Osteocyte (in vitro differentiated cells): ENCODE results near the gene SELENOT. TPM values are rescaled to one million over a fixed set of nuclear protein-coding genes. Genes with fewer than 3 reads are reported as not detected.

Experiments
- DNase-seq: peaks from one replicate; pipeline ENCODE4 v3.0.0; 2021; ENCODE audit warnings: mixed read lengths; ENCODE audit not compliant: unreplicated experiment; ENCODE audit errors: extremely low spot score
- H3K27ac Mint-ChIP-seq: one replicate; pipeline ENCODE4 v1.8.0; 2021; ENCODE audit warnings: mild to moderate bottlenecking, mixed read lengths; ENCODE audit not compliant: unreplicated experiment
- H3K27me3 Mint-ChIP-seq: one replicate; pipeline ENCODE4 v1.8.0; 2021; ENCODE audit warnings: mixed read lengths; ENCODE audit not compliant: unreplicated experiment
- H3K36me3 Mint-ChIP-seq: one replicate; pipeline ENCODE4 v1.8.0; 2021; ENCODE audit warnings: mixed read lengths; ENCODE audit not compliant: unreplicated experiment
- H3K4me1 Mint-ChIP-seq: one replicate; pipeline ENCODE4 v1.8.0; 2021; ENCODE audit warnings: mixed read lengths; ENCODE audit not compliant: unreplicated experiment
- H3K4me3 Mint-ChIP-seq: one replicate; pipeline ENCODE4 v1.8.0; 2021; ENCODE audit warnings: mild to moderate bottlenecking, moderate library complexity, mixed read lengths; ENCODE audit not compliant: unreplicated experiment
- H3K9me3 Mint-ChIP-seq: one replicate; pipeline ENCODE4 v1.8.0; 2021; ENCODE audit warnings: mixed read lengths; ENCODE audit not compliant: unreplicated experiment
- CTCF ChIP-seq: fragments of 200-600 bp; sonication (generic); IDR thresholded peaks from 2 replicates; pipeline ENCODE4 v1.5.0; 2021; ENCODE audit warnings: antibody characterized with exemption, mild to moderate bottlenecking, moderate library complexity
- total RNA-seq: library from RNA; stranded (reverse); gene quantifications from 2 replicates; pipeline ENCODE4 v1.2.1, GENCODE V29; 2021

The SELENOT gene
- total RNA-seq, 1 donor from 2014 or later = 76.1 TPM

DNA sequence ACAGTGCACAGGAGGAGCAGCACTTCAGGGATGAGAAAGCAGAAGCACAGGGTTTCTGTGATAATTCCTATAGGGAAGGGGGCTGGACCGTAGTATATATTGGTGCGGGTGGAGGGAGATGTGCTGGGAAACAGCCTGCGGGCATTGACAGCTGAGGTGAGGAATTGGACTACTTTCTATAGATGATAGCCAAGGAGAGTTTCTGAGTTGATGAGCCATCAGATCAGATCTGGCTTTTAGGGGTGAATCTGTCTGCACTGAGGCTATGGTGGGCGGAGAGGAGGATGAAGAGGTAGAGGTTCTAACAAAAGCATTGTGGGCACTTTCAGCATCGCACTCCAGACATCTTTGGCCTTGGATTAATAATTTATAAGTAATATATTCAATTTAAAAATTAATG lies 33.1 kb downstream of the SELENOT start:
- peaks cover 24% of the 10 kb centered on the region for H3K4me1 Mint-ChIP-seq
- H3K27me3 Mint-ChIP-seq = no peaks in the 10 kb centered on the region
- H3K9me3 Mint-ChIP-seq = no peaks in the 10 kb centered on the region
- no peak for DNase-seq
- peaks cover 9% of the 10 kb centered on the region for H3K36me3 Mint-ChIP-seq
- no peak for TF ChIP-seq CTCF
- no peak overlapping the region for H3K27ac Mint-ChIP-seq
- no peak overlapping the region for H3K4me3 Mint-ChIP-seq

- peaks cover 4% of the 10 kb centered on the region for H3K27me3 Mint-ChIP-seq
- H3K36me3 Mint-ChIP-seq = peaks cover under 1% of the 10 kb centered on the region
- TF ChIP-seq CTCF = no peak
These were observed 36.1 kb downstream of the SELENOT start for GRCh38 chr3:150639262-150639661.

DNA sequence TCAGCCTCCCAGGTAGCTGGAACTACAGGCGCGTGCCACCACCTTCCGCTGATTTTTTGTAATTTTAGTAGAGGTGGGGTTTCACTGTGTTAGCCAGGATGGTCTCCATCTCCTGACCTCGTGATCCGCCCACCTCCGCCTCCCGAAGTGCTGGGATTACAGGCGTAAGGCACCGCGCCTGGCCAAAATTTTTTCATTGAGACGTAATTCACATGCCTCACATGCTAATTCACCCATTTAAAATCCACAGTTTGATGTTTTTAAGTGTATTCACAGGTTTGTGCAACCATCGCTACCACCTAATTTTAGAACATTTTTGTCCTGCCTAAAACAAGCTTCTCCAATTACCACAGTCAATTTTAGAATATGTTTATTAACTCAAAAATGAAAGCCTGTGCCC lies 37.1 kb downstream of the SELENOT start:
- no peak for DNase-seq
- peaks cover 7% of the 10 kb centered on the region for H3K4me1 Mint-ChIP-seq
- no peak overlapping the region for H3K4me3 Mint-ChIP-seq
- peaks cover 4% of the 10 kb centered on the region for H3K27me3 Mint-ChIP-seq
- no peak for TF ChIP-seq CTCF
- H3K36me3 Mint-ChIP-seq = no peaks in the 10 kb centered on the region
- no peaks in the 10 kb centered on the region for H3K9me3 Mint-ChIP-seq
- H3K27ac Mint-ChIP-seq = no peak overlapping the region

More at GRCh38 chr3:150639262-150639661, 36.1 kb downstream of the SELENOT start:
- no peaks in the 10 kb centered on the region for H3K9me3 Mint-ChIP-seq
- no peak overlapping the region for H3K27ac Mint-ChIP-seq
- H3K4me3 Mint-ChIP-seq = no peak overlapping the region
- no peak for DNase-seq
- peaks cover 15% of the 10 kb centered on the region for H3K4me1 Mint-ChIP-seq

DNA sequence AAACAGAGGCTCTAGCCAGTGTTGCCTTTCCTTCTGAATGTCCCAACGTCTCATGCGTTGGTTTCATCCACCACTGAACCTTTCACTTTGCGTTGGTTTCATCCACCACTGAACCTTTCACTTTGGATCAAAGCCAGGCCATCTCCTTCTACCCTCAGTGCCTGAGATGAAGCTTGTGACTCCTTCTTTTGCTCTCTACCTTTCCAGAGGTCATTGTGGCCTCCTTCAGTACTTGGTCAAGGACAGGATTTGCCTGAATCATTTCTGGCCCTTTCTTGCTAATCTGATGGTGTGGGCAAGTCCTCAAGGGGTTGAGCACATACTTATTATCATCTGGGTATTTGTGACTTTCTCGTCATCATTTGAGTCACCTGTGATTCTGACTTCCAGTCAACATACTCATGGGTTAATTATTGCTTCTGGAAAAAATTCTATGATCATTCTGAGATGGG lies 50.0 kb downstream of the SELENOT start:
- Mint-ChIP-seq H3K27ac (no peak overlapping the region), H3K36me3 (no peaks in the 10 kb centered on the region), H3K9me3 (no peaks in the 10 kb centered on the region), H3K4me1 (peaks cover 19% of the 10 kb centered on the region), H3K4me3 (no peak overlapping the region), H3K27me3 (peaks cover 5% of the 10 kb centered on the region)
- no peak for DNase-seq
- TF ChIP-seq CTCF = no peak

DNA sequence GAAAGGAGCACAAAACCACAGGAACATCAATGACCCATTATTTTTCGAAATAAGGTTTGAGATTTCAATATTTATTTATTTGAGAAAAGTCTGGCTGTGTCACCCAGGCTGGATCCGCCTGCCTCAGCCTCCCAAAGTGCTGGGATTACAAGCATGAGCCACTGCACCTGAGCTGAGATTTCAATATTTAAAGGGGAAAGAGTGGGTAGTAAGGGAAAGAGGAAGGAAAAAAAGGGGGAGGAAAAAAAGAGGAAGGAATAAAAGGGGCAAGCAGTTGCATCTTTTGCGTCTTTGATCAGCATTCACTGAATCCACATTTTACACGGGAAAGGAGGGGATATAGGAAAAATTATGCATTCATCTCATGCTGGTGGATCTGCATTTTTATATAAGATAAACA lies 53.2 kb downstream of the SELENOT start:
- Mint-ChIP-seq H3K27ac (no peak overlapping the region), H3K36me3 (no peaks in the 10 kb centered on the region), H3K9me3 (no peaks in the 10 kb centered on the region), H3K4me3 (no peak overlapping the region), H3K27me3 (peaks cover 18% of the 10 kb centered on the region), H3K4me1 (no peaks in the 10 kb centered on the region)
- DNase-seq = no peak
- no peak for TF ChIP-seq CTCF
